GM21825 (cell line): ENCODE results near the gene SHC4.

ENCODE experiments used
- ATAC-seq: cut with Tn5 transposase; IDR thresholded peaks from one replicate; pipeline ENCODE4 v1.9.1; 2021; ENCODE audit warnings: mild to moderate bottlenecking, moderate library complexity; ENCODE audit not compliant: unreplicated experiment

The SHC4 gene

DNA sequence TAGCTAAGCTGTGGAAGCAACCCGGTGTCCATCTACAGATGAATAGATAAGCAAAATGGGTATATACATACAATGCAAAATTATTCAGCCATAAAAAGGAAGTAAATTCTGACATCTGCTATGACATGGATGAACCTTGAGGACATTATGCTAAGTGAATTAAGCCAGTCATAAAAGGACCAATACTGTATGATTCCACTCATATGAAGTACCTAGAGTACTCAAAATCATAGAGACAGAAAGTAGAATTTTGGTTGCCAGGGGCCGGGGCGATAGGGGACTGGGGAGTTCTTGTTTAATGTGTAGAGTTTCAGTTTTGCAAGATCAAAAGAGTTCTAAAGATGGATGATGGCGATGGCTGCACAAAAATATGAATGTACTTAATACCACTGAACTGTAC lies 75.5 kb downstream of the SHC4 start:
- no peak for ATAC-seq

- no peak for ATAC-seq
These were observed 76.6 kb downstream of the SHC4 start for GRCh38 chr15:48887144-48887543.

DNA sequence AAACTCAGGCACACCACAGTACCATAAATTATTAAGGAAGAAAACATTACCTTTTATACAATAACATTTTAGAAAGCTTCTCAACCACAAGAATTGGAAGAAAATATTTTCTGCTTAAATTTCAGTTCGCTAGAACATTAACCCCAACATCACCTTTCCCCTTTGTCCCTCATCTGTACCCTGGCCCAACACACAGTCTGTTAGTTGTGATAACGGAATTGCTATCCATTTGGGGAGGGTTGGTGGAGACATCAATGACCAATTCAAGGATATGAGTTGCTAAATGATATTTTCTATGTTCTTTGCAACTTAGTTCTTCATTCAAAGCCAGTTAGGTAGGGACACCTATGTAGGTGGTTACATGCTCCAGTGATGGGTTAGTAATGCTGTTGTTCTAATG lies 80.0 kb downstream of the SHC4 start:
- ATAC-seq, result no peak

DNA sequence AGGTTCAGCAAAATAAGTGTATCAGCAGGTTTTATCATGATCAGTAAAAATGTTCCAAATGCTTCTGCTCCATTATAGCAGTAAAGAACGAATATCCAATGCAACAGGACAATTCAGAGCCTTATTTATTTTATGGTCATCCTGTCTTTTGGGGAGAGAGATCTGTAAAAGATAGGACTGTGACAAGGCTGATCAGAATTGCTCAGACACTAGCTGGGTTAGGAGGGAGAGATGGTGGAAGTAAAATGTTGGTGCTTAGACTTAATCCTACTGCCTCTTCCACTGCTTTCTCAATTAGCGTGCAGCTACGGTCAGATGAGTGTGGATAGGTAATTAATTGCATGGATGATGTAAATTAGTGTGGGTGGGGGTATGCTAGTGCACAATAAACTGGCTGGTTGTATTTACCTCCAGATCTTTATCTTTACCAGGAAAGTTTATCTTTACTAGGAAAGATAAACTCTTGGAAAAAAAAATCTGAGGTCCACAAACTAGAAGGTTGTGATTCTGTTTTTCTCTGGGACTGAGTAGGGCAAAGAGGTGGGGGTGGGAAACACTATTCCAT lies 83.6 kb downstream of the SHC4 start:
- ATAC-seq, result no peak

DNA sequence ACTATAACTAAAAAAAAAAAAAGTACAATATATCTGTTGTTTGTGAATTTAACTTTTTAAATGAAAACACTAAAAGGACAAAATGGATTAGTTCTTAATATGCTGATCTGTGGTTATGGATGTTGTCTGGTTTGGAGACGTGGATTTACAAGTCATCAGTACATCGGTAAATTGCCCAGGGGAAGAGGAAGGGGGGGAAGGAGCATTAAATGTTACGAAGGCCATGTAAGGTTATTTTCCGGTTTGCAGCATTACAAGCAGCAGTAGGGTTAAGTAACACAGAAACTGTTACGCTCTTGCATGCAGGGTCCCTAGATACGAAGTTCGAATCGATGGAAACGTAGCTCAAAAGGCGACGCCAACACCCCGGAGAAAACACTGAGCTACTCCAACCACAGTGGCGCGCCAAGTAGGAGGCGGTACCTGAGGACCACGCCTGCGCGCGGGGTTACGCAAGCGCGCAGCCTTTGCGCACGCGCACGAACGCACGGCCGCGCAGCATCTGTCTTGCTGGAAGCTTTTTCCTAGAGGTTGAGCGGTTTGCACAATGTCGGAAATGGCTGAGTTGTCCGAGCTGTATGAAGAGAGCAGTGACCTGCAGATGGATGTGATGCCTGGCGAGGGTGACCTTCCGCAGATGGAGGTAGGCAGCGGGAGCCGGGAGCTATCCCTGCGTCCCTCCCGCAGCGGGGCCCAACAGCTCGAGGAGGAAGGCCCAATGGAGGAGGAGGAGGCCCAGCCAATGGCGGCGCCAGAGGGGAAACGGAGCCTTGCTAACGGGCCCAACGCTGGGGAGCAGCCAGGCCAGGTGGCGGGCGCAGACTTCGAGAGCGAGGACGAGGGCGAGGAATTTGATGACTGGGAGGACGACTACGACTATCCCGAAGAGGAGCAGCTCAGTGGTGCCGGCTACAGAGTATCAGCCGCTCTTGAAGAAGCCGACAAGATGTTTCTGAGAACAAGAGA lies 85.8 kb downstream of the SHC4 start, which contains the start of gene EID1:
Gene EID1 (plus strand): TSS at position 505 of the 966 bp plus-strand sequence. CDS start 43 bp downstream, at position 548.
- ATAC-seq, result peak; percentile 92

- no peak for ATAC-seq
These were observed 87.7 kb downstream of the SHC4 start for GRCh38 chr15:48876057-48876456.

DNA sequence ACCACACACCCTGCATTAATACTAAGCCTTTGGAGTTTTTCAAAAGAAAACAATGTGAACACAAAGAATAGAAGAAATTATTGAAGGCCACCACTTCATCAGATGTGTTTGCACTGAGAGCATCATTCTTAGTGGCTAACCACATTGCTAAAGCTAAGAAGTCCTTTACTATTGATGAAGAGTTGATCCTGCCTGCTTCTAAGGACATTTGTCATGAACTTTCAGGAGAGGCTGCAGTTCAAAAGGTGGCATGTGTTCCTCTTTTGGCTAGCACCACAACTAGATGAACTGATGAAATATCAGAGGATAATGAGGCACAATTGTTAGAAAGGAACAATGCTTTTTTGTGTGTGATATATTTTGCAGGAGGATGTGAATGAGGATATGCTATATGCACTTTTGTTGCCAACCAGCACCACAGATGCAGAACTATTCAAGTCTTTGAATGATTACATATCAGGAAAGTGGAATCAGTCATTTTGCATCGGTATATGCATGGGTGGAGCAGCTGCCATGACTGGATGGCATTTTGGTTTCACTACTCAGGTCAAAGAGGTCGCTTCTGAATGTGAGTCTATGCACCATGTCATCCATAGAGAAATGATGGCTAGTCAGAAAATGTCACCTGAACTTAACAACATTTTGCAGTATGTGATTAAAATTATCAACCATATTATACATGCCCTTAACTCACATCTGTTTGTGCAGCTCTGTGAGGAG lies 88.3 kb downstream of the SHC4 start:
- no peak for ATAC-seq

DNA sequence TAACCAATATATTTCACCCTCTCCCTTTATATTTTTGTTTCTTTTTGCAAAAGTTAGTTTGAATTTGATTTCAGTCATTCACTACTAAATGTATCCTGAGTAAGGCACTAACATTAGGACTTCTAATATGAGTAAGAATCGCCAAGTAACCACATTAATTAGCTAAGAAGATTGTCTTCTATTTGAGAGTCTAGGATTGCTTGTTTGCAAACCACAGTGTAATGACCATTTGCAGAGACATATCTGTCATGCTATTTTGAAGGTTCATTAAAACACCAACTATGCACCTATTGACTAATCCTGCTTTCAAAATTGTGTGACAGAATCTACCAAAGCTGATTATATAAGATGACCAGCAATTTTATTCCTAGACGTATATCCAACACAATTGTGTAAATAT lies 91.1 kb downstream of the SHC4 start:
- no peak for ATAC-seq

GRCh38 chr15:48871542-48871941 lies 92.2 kb downstream of the SHC4 start:
- ATAC-seq, result no peak

- ATAC-seq, result no peak
These were observed 93.8 kb downstream of the SHC4 start for GRCh38 chr15:48869966-48870365.

GRCh38 chr15:48868536-48868935 lies 95.2 kb downstream of the SHC4 start:
- no peak for ATAC-seq

DNA sequence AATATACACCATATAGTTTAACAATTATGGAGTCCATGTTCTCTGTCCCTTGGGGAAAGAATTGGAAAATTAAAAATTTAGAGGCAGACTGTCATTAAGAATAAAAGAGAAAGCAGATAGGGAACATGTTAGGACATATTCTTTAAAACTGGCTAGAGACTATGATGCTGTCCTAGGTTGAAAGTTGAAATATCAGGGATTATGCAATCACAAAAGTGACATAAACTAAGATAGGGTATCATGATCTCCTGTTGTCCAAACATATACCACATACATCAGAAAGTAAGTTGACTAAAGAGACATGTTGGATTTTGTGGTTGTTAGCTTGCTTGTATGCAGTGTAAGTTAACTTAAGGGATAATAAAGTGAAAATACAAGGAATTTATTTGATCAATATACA lies 95.7 kb downstream of the SHC4 start:
- ATAC-seq, result no peak

DNA sequence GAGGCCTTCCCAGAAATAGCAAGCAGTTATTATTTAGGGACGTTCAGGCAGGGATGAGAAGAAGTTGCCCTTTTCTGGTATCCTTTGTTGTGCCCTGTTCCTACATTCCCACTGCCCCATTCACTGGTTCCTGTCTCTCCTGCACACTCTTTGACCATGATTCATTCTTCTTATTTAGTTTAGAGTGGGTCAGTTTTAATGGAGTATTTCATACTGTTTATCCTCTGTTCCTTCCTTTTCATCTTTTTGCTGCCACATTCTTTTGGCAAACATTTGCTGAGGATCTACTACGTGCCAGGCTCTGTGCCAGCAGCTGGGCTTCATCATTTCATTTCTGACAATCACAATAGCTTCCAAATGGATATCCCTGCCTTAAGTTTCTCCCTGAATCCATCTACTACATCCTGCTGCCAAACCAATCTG lies 97.6 kb downstream of the SHC4 start:
- no peak for ATAC-seq

DNA sequence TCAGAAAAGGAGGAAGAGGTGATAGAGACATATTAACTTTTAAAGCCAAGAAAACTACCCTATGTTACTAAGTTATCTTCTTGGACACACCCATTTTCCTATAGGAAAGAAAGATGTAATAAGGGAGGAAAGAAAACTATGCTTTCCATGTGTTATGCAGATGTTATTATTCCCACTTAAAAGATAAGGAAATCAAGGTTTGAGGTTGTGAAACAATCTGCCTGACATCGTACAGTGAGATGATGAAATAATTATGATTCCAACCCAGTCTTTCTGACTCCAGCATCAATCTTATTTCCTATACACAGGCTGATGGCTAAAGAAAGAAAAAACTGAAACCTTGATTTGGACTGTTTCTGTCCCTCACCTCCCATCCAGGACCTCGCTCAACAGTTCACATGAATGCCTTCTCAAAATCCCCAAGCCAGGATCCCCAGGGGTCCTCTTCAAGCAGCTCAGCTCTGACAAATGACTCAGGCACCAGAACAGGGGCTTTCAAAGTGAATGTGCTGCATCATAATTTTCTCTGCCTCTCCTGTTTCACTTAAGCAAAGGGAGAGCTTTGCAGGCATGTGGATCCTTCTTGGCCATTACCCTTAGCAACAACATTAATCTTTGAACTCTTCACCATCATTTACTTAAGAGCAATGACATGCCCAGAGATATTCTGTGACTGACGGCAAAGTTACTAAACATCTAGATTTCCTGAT lies 98.2 kb downstream of the SHC4 start:
- no peak for ATAC-seq

- ATAC-seq, result no peak
These were observed 101.0 kb downstream of the SHC4 start for GRCh38 chr15:48862705-48863104.

- peak; percentile 44 for ATAC-seq
These were observed 101.8 kb downstream of the SHC4 start for GRCh38 chr15:48861813-48862431.

DNA sequence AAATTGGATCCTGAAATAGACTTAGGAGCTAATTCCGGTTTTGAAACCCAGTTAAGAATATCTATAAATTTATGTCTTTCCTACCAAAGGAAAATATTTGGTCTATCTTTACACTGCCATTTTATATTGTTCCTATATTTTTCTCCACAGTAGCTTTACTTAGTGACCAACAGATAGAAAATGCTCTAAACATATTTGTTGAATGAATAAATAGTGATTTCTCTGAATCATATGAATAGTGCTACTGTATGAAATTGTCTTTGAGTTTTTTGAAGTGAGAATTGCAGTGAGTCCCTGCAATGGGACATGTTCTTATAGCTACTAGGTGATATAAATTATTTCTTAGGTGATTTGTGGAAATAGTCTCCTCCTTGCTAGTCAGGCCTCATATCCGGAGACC lies 104.3 kb downstream of the SHC4 start:
- no peak for ATAC-seq

GRCh38 chr15:48858401-48858800 lies 105.3 kb downstream of the SHC4 start:
- ATAC-seq, result no peak

GRCh38 chr15:48856942-48857341 lies 106.8 kb downstream of the SHC4 start:
- ATAC-seq, result no peak
